PC-9 (cell line): ENCODE measurements around the gene MAS1L.

ENCODE experiments used
- EZH2 ChIP-seq: fragments of 200-600 bp; sonication (generic); IDR thresholded peaks from 2 replicates; pipeline ENCODE4 v1.8.0; 2017; ENCODE audit warnings: antibody characterized with exemption, low read depth
- TF ChIP-seq, protein P1 (sequence below): fragments of 200-600 bp; sonication (generic); conservative IDR thresholded peaks from 2 replicates; pipeline ENCODE4 v1.6.1; 2017; ENCODE audit warnings: mixed run types, antibody characterized with exemption, mild to moderate bottlenecking, moderate library complexity

DNA sequence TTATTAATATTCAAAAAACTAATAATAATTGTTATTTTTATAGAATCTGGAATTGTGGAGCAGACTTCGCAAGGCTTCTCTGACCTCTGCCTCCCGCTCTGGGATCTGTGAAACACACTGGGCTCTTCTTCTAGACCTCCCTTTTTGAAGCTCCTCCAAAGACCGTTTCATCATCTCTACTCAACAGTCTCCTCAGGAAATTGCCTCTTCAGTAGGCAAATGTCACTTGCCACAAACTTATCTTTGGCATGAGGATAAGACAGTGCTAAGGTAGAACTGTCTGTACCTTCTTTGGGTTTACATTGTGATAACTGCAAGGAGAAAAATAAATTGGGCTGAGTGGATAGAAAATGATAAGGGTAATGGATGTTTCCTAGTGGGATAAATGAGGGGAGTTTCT lies 2.3 kb upstream of the MAS1L start:
- no peak for TF ChIP-seq EZH2
- TF ChIP-seq, protein P1, sequence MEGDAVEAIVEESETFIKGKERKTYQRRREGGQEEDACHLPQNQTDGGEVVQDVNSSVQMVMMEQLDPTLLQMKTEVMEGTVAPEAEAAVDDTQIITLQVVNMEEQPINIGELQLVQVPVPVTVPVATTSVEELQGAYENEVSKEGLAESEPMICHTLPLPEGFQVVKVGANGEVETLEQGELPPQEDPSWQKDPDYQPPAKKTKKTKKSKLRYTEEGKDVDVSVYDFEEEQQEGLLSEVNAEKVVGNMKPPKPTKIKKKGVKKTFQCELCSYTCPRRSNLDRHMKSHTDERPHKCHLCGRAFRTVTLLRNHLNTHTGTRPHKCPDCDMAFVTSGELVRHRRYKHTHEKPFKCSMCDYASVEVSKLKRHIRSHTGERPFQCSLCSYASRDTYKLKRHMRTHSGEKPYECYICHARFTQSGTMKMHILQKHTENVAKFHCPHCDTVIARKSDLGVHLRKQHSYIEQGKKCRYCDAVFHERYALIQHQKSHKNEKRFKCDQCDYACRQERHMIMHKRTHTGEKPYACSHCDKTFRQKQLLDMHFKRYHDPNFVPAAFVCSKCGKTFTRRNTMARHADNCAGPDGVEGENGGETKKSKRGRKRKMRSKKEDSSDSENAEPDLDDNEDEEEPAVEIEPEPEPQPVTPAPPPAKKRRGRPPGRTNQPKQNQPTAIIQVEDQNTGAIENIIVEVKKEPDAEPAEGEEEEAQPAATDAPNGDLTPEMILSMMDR = no peak
